Neural progenitor cell (in vitro differentiated cells): ENCODE measurements around the gene BZW1. TPM values are rescaled to one million over a fixed set of nuclear protein-coding genes. Genes with fewer than 3 reads are reported as not detected.

ENCODE experiments used
- DNase-seq: peaks from one replicate; pipeline ENCODE4 v3.0.0-alpha.2; 2016; ENCODE audit warnings: low spot score
- H2AFZ ChIP-seq: fragments of 200-600 bp; sonication (generic); replicated peaks from 2 replicates; pipeline ENCODE4 v1.6.1; 2016; ENCODE audit warnings: antibody characterized with exemption
- H3F3A ChIP-seq: fragments of 200-600 bp; sonication (generic); 2 replicates; pipeline ENCODE4 v1.6.1; 2016; ENCODE audit warnings: antibody characterized with exemption, low read depth
- H3K27ac ChIP-seq: fragments of 200-600 bp; sonication (generic); 2 replicates; pipeline ENCODE4 v1.5.1; 2016; ENCODE audit warnings: mild to moderate bottlenecking
- H3K27me3 ChIP-seq: fragments of 200-600 bp; sonication (generic); 2 replicates; pipeline ENCODE4 v1.6.1; 2016; ENCODE audit warnings: mild to moderate bottlenecking, moderate library complexity
- H3K36me3 ChIP-seq: fragments of 200-600 bp; sonication (generic); 2 replicates; pipeline ENCODE4 v1.5.1; 2016
- H3K4me1 ChIP-seq: fragments of 200-600 bp; sonication (generic); 2 replicates; pipeline ENCODE4 v1.6.1; 2016; ENCODE audit warnings: mixed run types
- H3K4me2 ChIP-seq: fragments of 200-600 bp; sonication (generic); 2 replicates; pipeline ENCODE4 v1.6.1; 2016
- H3K4me3 ChIP-seq: fragments of 200-600 bp; sonication (generic); 2 replicates; pipeline ENCODE4 v1.5.1; 2016
- H3K79me2 ChIP-seq: fragments of 200-600 bp; sonication (generic); 2 replicates; pipeline ENCODE4 v1.6.1; 2016; ENCODE audit warnings: low read depth
- H3K9ac ChIP-seq: fragments of 200-600 bp; sonication (generic); 2 replicates; pipeline ENCODE4 v1.6.1; 2016
- H3K9me3 ChIP-seq: fragments of 200-600 bp; sonication (generic); 2 replicates; pipeline ENCODE4 v1.5.1; 2016; ENCODE audit warnings: low read depth
- H4K20me1 ChIP-seq: fragments of 200-600 bp; sonication (generic); 2 replicates; pipeline ENCODE4 v1.6.1; 2016; ENCODE audit warnings: low read depth
- H3K27ac Mint-ChIP-seq: 3 replicates; pipeline ENCODE4 v1.8.0; 2021; ENCODE audit warnings: mixed read lengths
- H3K27me3 Mint-ChIP-seq: 2 replicates; pipeline ENCODE4 v1.8.0; 2022; ENCODE audit warnings: low read depth, mild to moderate bottlenecking, inconsistent platforms, moderate library complexity, mixed read lengths; ENCODE audit not compliant: insufficient read depth
- H3K36me3 Mint-ChIP-seq: 3 replicates; pipeline ENCODE4 v1.8.0; 2021; ENCODE audit warnings: mixed read lengths
- H3K4me1 Mint-ChIP-seq: 3 replicates; pipeline ENCODE4 v1.8.0; 2021; ENCODE audit warnings: mixed read lengths
- H3K4me3 Mint-ChIP-seq: 3 replicates; pipeline ENCODE4 v1.8.0; 2021; ENCODE audit warnings: mild to moderate bottlenecking, moderate library complexity, mixed read lengths
- H3K9me3 Mint-ChIP-seq: 3 replicates; pipeline ENCODE4 v1.8.0; 2020; ENCODE audit warnings: mixed read lengths
- CTCF ChIP-seq: fragments of 200-600 bp; sonication (generic); IDR thresholded peaks from 2 replicates; pipeline ENCODE4 v1.5.1; 2017; ENCODE audit warnings: antibody characterized with exemption, mild to moderate bottlenecking
- EZH2 ChIP-seq: fragments of 200-600 bp; sonication (generic); IDR thresholded peaks from 2 replicates; pipeline ENCODE4 v1.6.1; 2017; ENCODE audit warnings: antibody characterized with exemption, mild to moderate bottlenecking, moderate library complexity
- EZH2phosphoT487 ChIP-seq: fragments of 200-600 bp; sonication (generic); IDR thresholded peaks from 2 replicates; pipeline ENCODE4 v1.6.1; 2017; ENCODE audit warnings: antibody characterized with exemption
- total RNA-seq: library from RNA; depleted of rRNA; stranded (reverse); fragments of >200 nt; gene quantifications from 2 replicates; pipeline ENCODE4 v1.2.3, GENCODE V29; 2015; ENCODE audit warnings: low replicate concordance

BZW1 gene
- total RNA-seq, 1 donor from 2014 or later: 421 TPM

GRCh38 chr2:200847939-200848338 lies 36.2 kb downstream of the BZW1 start:
- H3K4me3 Mint-ChIP-seq: no peak overlapping the region
- H3K9me3 Mint-ChIP-seq: no peaks in the 10 kb centered on the region
- TF ChIP-seq CTCF (no peak), EZH2 (no peak), EZH2phosphoT487 (no peak)
- H3K9me3 ChIP-seq: no peaks in the 10 kb centered on the region
- peaks cover 12% of the 10 kb centered on the region for H4K20me1 ChIP-seq
- peaks cover 35% of the 10 kb centered on the region for H3F3A ChIP-seq
- H3K36me3 Mint-ChIP-seq: peaks cover 21% of the 10 kb centered on the region
- no peaks in the 10 kb centered on the region for H3K4me1 ChIP-seq
- no peaks in the 10 kb centered on the region for H3K79me2 ChIP-seq
- H3K27me3 ChIP-seq: no peaks in the 10 kb centered on the region
- no peak overlapping the region for H3K27ac ChIP-seq
- no peak overlapping the region for H3K27ac Mint-ChIP-seq
- peaks cover 6% of the 10 kb centered on the region for H3K27me3 Mint-ChIP-seq
- H3K36me3 ChIP-seq: no peaks in the 10 kb centered on the region
- no peak overlapping the region for H2AFZ ChIP-seq
- no peaks in the 10 kb centered on the region for H3K4me1 Mint-ChIP-seq
- H3K4me3 ChIP-seq: no peak overlapping the region
- no peak overlapping the region for H3K4me2 ChIP-seq
- H3K9ac ChIP-seq: no peak overlapping the region
- DNase-seq: no peak

GRCh38 chr2:200850512-200851256 lies 39.0 kb downstream of the BZW1 start:
- peaks cover 18% of the 10 kb centered on the region for H3K36me3 ChIP-seq
- H3K36me3 Mint-ChIP-seq: peaks cover 33% of the 10 kb centered on the region
- TF ChIP-seq EZH2 (no peak), EZH2phosphoT487 (no peak), CTCF (no peak)
- no peak overlapping the region for H3K4me2 ChIP-seq
- H3K4me1 Mint-ChIP-seq: no peaks in the 10 kb centered on the region
- H3K9me3 Mint-ChIP-seq: no peaks in the 10 kb centered on the region
- no peak overlapping the region for H3K27ac ChIP-seq
- H3K27me3 Mint-ChIP-seq: peaks cover 6% of the 10 kb centered on the region
- no peaks in the 10 kb centered on the region for H3K4me1 ChIP-seq
- DNase-seq: no peak
- peaks cover 57% of the 10 kb centered on the region for H3F3A ChIP-seq
- H3K27ac Mint-ChIP-seq: no peak overlapping the region
- no peak overlapping the region for H3K9ac ChIP-seq
- H3K9me3 ChIP-seq: no peaks in the 10 kb centered on the region
- H3K27me3 ChIP-seq: no peaks in the 10 kb centered on the region
- H3K4me3 ChIP-seq: no peak overlapping the region
- H4K20me1 ChIP-seq: peaks cover 25% of the 10 kb centered on the region
- no peak overlapping the region for H2AFZ ChIP-seq
- peaks cover 10% of the 10 kb centered on the region for H3K79me2 ChIP-seq
- no peak overlapping the region for H3K4me3 Mint-ChIP-seq

- Mint-ChIP-seq H3K36me3 (peaks cover 38% of the 10 kb centered on the region), H3K4me3 (no peak overlapping the region), H3K27me3 (peaks cover 6% of the 10 kb centered on the region), H3K9me3 (no peaks in the 10 kb centered on the region), H3K27ac (no peak overlapping the region), H3K4me1 (no peaks in the 10 kb centered on the region)
- H3K27ac ChIP-seq: no peak overlapping the region
- H4K20me1 ChIP-seq: peaks cover 27% of the 10 kb centered on the region
- peaks cover 24% of the 10 kb centered on the region for H3K36me3 ChIP-seq
- no peak overlapping the region for H3K4me3 ChIP-seq
- no peak for DNase-seq
- no peak for TF ChIP-seq EZH2phosphoT487
- no peak for TF ChIP-seq EZH2
- TF ChIP-seq CTCF: no peak
- no peak overlapping the region for H3K4me2 ChIP-seq
- H3K4me1 ChIP-seq: no peaks in the 10 kb centered on the region
- peaks cover 62% of the 10 kb centered on the region for H3F3A ChIP-seq
- no peaks in the 10 kb centered on the region for H3K9me3 ChIP-seq
- H3K79me2 ChIP-seq: peaks cover 17% of the 10 kb centered on the region
- H2AFZ ChIP-seq: no peak overlapping the region
- no peaks in the 10 kb centered on the region for H3K27me3 ChIP-seq
- H3K9ac ChIP-seq: no peak overlapping the region
Measured at GRCh38 chr2:200851398-200852248, 39.9 kb downstream of the BZW1 start.
